Small intestine (tissue), 7 donors: Measurements from ENCODE around the gene DDX27. TPM values are rescaled to one million over a fixed set of nuclear protein-coding genes. Genes with fewer than 3 reads are reported as not detected.
"Not testable (repeated sequence)": the region's sequence is repeated elsewhere in the genome, so short reads cannot be mapped to it uniquely, and the experiment has no call there.

ENCODE experiments used
- DNase-seq, 2 donors: peaks; one replicate each; pipeline versions ENCODE4 v3.0.0 to v3.0.0-alpha.2; 2013
- FAIRE-seq: peaks from 2 replicates; lab custom pipeline; 2012; peaks lifted over from hg19 to GRCh38; lab: Jason Lieb, UNC
- H3K27ac ChIP-seq, 3 donors: one replicate each; pipeline ENCODE4 v1.5.1; 2013; ENCODE audit warnings: low read length in 2 of 3, mild to moderate bottlenecking in 2 of 3, control low read depth in 1 of 3, inconsistent platforms in 1 of 3, low read depth in 1 of 3, moderate library complexity in 1 of 3
- H3K27me3 ChIP-seq, 3 donors: one replicate each; pipeline ENCODE4 v1.6.1; 2013; ENCODE audit warnings: low read length in 3 of 3, inconsistent platforms in 1 of 3; ENCODE audit not compliant: control insufficient read depth in 3 of 3, insufficient read depth in 3 of 3
- H3K36me3 ChIP-seq, 3 donors: one replicate each; pipeline ENCODE4 v1.6.1; 2013; ENCODE audit warnings: low read length in 3 of 3, inconsistent platforms in 1 of 3, low read depth in 1 of 3, mild to moderate bottlenecking in 1 of 3, moderate library complexity in 1 of 3; ENCODE audit not compliant: control insufficient read depth in 3 of 3, insufficient read depth in 2 of 3
- H3K4me1 ChIP-seq, 3 donors: one replicate each; pipeline ENCODE4 v1.6.1; 2013; ENCODE audit warnings: low read length in 2 of 3, inconsistent platforms in 1 of 3, low read depth in 1 of 3, mild to moderate bottlenecking in 1 of 3, moderate library complexity in 1 of 3; ENCODE audit not compliant: control insufficient read depth in 3 of 3, insufficient read depth in 2 of 3
- H3K4me3 ChIP-seq, 3 donors: one replicate each; pipeline ENCODE4 v1.5.1; 2013; ENCODE audit warnings: low read length in 3 of 3, control low read depth in 1 of 3, inconsistent platforms in 1 of 3, low read depth in 1 of 3, mild to moderate bottlenecking in 1 of 3, moderate library complexity in 1 of 3
- H3K9me3 ChIP-seq, 2 donors: one replicate each; pipeline ENCODE4 v1.6.1; 2013; ENCODE audit warnings: low read depth in 1 of 2, low read length in 1 of 2; ENCODE audit not compliant: control insufficient read depth in 2 of 2, insufficient read depth in 1 of 2
- WGBS, 3 donors: extraction: QIAGEN DNeasy Blood & Tissue Kit; methylation state at CpG; one replicate each; pipeline ENCODE4 v1.1.7; 2013; 5-methylcytosine and 5-hydroxymethylcytosine counted together
- polyA plus RNA-seq, 4 donors: library from polyadenylated mRNA; stranded (reverse) in 3 of 4; unstranded in 1 of 4; fragments of 200-250 nt in 3 of 4; fragments of 120-200 nt in 1 of 4; gene quantifications; one replicate each; pipeline versions ENCODE4 v1.2.1 to v1.2.3, GENCODE V29; 2013
- donor health status: healthy with polysubstance abuse.
- donor health status: control.
- donor health status: control.
- donor health status: Bipolar disorder and iron deficiency.
- donor health status: healthy.

Gene DDX27
- polyA plus RNA-seq, 4 donors = 32.0 to 48.9 (median 34.9) TPM

- 5 to 19% (median 9%) methylated on average over 1 of the region's 1 CpG for WGBS, 3 donors
- Histone ChIP-seq H3K4me3 (no peak overlapping the region), H3K27ac (peak overlapping the region in 1 of 3 donors; percentile 1), H3K4me1 (peaks cover 9 to 19% (median 11%) of the 10 kb centered on the region in 3 donors), H3K27me3 (no peaks in the 10 kb centered on the region), H3K9me3 (no peaks in the 10 kb centered on the region), H3K36me3 (peaks cover 0 to 26% (median 0%) of the 10 kb centered on the region in 3 donors)
- FAIRE-seq (no peak), DNase-seq (peak; percentile 30 to 40)
These were observed 39.6 kb upstream of the DDX27 start for GRCh38 chr20:49179368-49180277.

GRCh38 chr20:49181265-49181877 is 37.8 kb upstream of the DDX27 start:
- no peaks in the 10 kb centered on the region for H3K27me3 ChIP-seq
- no peak overlapping the region for H3K27ac ChIP-seq
- H3K4me1 ChIP-seq = peaks cover 11 to 29% (median 13%) of the 10 kb centered on the region in 3 donors
- no peak overlapping the region for H3K4me3 ChIP-seq
- 81 to 86% (median 84%) methylated on average over 8 of the region's 8 CpGs for WGBS, 3 donors
- peaks cover 0 to 22% (median 0%) of the 10 kb centered on the region in 3 donors for H3K36me3 ChIP-seq
- FAIRE-seq (no peak), DNase-seq (no peak)
- H3K9me3 ChIP-seq = no peaks in the 10 kb centered on the region

- no peaks in the 10 kb centered on the region for H3K9me3 ChIP-seq
- no peak overlapping the region for H3K27ac ChIP-seq
- no peak for FAIRE-seq
- H3K27me3 ChIP-seq = no peaks in the 10 kb centered on the region
- peaks cover 11 to 29% (median 13%) of the 10 kb centered on the region in 3 donors for H3K4me1 ChIP-seq
- H3K36me3 ChIP-seq = peaks cover 0 to 9% (median 0%) of the 10 kb centered on the region in 3 donors
- DNase-seq = peak in 1 of 2 donors; percentile 33
- WGBS, 3 donors = 90 to 95% (median 94%) methylated on average over 3 of the region's 3 CpGs
- no peak overlapping the region for H3K4me3 ChIP-seq
These were observed 35.8 kb upstream of the DDX27 start for GRCh38 chr20:49183444-49183843.

- H3K4me1 ChIP-seq = peaks cover 11 to 31% (median 13%) of the 10 kb centered on the region in 3 donors
- not testable (repeated sequence) for H3K27ac ChIP-seq, DNase-seq, H3K4me3 ChIP-seq, H3K27me3 ChIP-seq, H3K9me3 ChIP-seq, H3K36me3 ChIP-seq, FAIRE-seq
- WGBS, 3 donors = 75 to 83% (median 78%) methylated on average over 5 of the region's 5 CpGs
These were observed 35.1 kb upstream of the DDX27 start for GRCh38 chr20:49184084-49184501.

DNA sequence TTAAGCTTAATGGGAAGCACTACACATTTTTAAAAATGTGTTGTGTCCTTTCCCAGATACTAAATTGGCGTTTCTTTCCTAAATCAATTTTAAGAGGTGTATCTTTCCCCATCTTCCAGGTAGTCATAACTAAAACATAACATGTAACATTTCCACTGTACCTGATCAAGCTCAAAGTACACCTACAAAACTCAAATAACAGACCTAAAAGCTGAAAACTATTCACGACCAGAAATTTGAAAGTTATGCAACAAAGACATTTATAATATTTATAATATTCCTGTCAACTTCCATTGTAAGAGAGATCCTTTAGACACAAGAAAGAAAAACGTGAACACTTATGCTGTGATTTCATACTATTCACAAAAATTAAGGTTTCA is 34.5 kb upstream of the DDX27 start:
- peak overlapping the region in 1 of 3 donors; percentile 83 for H3K27ac ChIP-seq
- H3K36me3 ChIP-seq = peaks cover 0 to 6% (median 0%) of the 10 kb centered on the region in 3 donors
- no peak overlapping the region for H3K4me3 ChIP-seq
- H3K27me3 ChIP-seq = no peaks in the 10 kb centered on the region
- peaks cover 7 to 28% (median 10%) of the 10 kb centered on the region in 3 donors for H3K4me1 ChIP-seq
- DNase-seq (no peak), FAIRE-seq (no peak)
- WGBS, 3 donors = 16 to 55% (median 30%) methylated on average over 3 of the region's 3 CpGs
- H3K9me3 ChIP-seq = no peaks in the 10 kb centered on the region

GRCh38 chr20:49185071-49185761 is 34.0 kb upstream of the DDX27 start:
- Histone ChIP-seq H3K9me3 (no peaks in the 10 kb centered on the region), H3K36me3 (peaks cover 0 to 6% (median 0%) of the 10 kb centered on the region in 3 donors), H3K4me1 (peaks cover 4 to 22% (median 5%) of the 10 kb centered on the region in 3 donors), H3K4me3 (no peak overlapping the region), H3K27me3 (no peaks in the 10 kb centered on the region), H3K27ac (peak overlapping the region in 1 of 3 donors; percentile 83)
- peak in 1 of 2 donors; percentile 60 for DNase-seq
- WGBS, 3 donors = 13 to 53% (median 29%) methylated on average over 6 of the region's 6 CpGs
- FAIRE-seq = no peak

DNA sequence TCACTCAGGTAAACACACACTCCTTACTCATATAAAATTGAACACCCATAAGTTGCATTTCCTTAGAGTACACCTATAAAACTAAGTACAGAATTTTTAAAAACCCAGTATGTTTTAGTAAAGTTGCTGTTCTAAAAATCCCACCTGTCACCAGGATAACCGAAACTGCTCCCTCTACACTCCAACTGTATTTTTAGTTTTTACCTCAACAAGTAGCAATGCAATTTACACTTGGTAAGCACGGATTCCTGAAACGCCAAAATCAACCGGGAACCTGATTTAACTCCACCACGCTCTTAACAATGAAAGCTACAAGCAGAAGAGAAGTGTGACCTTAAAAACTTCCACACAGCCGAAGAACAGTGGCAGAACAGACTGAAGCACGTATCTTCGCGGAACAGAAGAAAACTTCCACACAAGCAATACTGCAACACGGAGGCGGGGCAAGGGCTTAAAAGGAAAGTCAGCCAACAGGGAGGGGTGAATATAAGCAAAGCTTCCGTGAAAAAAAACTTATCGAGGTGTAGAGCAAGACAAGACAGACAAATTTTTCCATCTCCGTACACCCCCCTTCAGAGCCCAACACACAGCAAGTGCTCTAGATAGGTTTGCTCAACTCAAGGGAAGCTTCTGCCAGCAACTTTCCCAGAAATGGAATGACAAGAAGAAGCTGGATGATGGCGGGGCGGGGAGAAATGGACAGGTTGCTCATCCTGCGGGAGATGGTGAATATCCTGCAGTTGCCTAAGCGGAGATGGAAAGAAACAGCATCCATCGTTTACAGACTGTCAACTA is 32.5 kb upstream of the DDX27 start:
- Histone ChIP-seq H3K27me3 (no peaks in the 10 kb centered on the region), H3K4me1 (peaks cover 4 to 20% (median 5%) of the 10 kb centered on the region in 3 donors), H3K4me3 (peak overlapping the region; percentile 72 to 96 (median 81)), H3K36me3 (peaks cover 0 to 6% (median 0%) of the 10 kb centered on the region in 3 donors), H3K9me3 (no peaks in the 10 kb centered on the region), H3K27ac (peak overlapping the region; percentile 83 to 95 (median 92))
- 1% methylated on average over 19 of the region's 19 CpGs for WGBS, 3 donors
- FAIRE-seq (no peak), DNase-seq (peak; percentile 83 to 84)
